Esophagus squamous epithelium (tissue), 5 donors: ENCODE measurements around the gene NADK2. TPM values are rescaled to one million over a fixed set of nuclear protein-coding genes. Genes with fewer than 3 reads are reported as not detected.

ENCODE experiments used
- DNase-seq: peaks from one replicate; lab custom pipeline; 2025; lab: John Stamatoyannopoulos, UW
- H3K27ac ChIP-seq, 4 donors: fragments of 200-600 bp; sonication (generic); one replicate each; pipeline ENCODE4 v1.5.1; 2016 to 2019; ENCODE audit warnings: mild to moderate bottlenecking in 1 of 4
- H3K27me3 ChIP-seq, 4 donors: fragments of 200-600 bp; sonication (generic); 1 replicate in 3 of 4; 2 replicates in 1 of 4; pipeline versions ENCODE4 v1.5.1 to v1.6.0; 2017 to 2021; ENCODE audit warnings: antibody characterized with exemption in 1 of 4
- H3K36me3 ChIP-seq, 3 donors: fragments of 200-600 bp; sonication (generic); one replicate each; pipeline ENCODE4 v1.5.1; 2016 to 2019
- H3K4me1 ChIP-seq, 3 donors: fragments of 200-600 bp; sonication (generic); one replicate each; pipeline ENCODE4 v1.5.1; 2017 to 2019
- H3K4me3 ChIP-seq, 4 donors: fragments of 200-600 bp; sonication (generic); 1 replicate in 3 of 4; 2 replicates in 1 of 4; pipeline ENCODE4 v1.5.1; 2016 to 2019; ENCODE audit warnings: mild to moderate bottlenecking in 2 of 4, moderate library complexity in 1 of 4
- H3K9me3 ChIP-seq, 3 donors: fragments of 200-600 bp; sonication (generic); one replicate each; pipeline ENCODE4 v1.5.1; 2016 to 2019
- POLR2A ChIP-seq, 4 donors: fragments of 450-650 bp; IDR thresholded peaks; one replicate each; pipeline ENCODE4 v1.6.1; 2017; ENCODE audit warnings: antibody characterized with exemption in 4 of 4, mild to moderate bottlenecking in 4 of 4, moderate library complexity in 3 of 4
- WGBS, 2 donors: methylation state at CpG; one replicate each; pipeline ENCODE4 v1.1.5; 2018; 5-methylcytosine and 5-hydroxymethylcytosine counted together
- intact Hi-C: fragments of 100-400 bp; cut with DNase I; formaldehyde crosslinking; loops from one replicate; pipeline ENCODE4 v1.15.0; 2022
- total RNA-seq, 4 donors: library from RNA; depleted of rRNA; stranded (reverse); fragments of >200 nt; gene quantifications; one replicate each; pipeline ENCODE4 v1.1.0, GENCODE V29; 2016
- TF ChIP-seq, protein P1 (sequence below), 6 experiments: fragments of 450-650 bp in 4 of 6; fragments of 200-600 bp in 2 of 6; sonication (generic) in 2 of 6; IDR thresholded peaks; one replicate each; pipeline ENCODE4 v1.5.1; 2016 to 2019; ENCODE audit warnings: antibody characterized with exemption in 6 of 6, mild to moderate bottlenecking in 4 of 6, moderate library complexity in 4 of 6
- donor health status: DM: yes; HTN: yes; CAD: no.

Gene NADK2
- total RNA-seq, 4 donors from 2014 or later: 9.0 to 19.6 (median 15.4) TPM

DNA sequence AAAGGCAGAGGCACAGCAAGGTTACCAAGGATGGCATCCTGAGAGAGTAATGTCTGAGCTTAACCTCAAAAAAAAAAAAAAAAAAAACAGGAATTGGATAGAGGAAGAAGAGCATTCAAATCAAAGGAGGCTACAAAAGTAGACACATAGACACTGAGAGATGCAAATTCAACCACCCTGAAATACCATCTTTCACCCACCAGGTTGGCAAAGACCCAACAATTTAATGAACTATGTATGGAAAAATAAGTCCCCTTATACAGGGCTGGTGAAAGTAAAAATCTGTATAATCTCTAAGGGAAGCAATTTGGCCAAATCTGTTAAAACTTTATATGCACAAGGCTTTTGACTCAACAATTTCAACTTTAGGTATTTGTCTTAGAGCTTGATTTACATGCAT lies 4.9 kb downstream of the NADK2 start:
- Histone ChIP-seq H3K27ac (no peak overlapping the region), H3K4me3 (no peak overlapping the region), H3K36me3 (no peaks in the 10 kb centered on the region), H3K27me3 (no peaks in the 10 kb centered on the region), H3K9me3 (no peaks in the 10 kb centered on the region), H3K4me1 (peaks cover 9 to 44% (median 12%) of the 10 kb centered on the region in 3 donors)
- DNase-seq: no peak
- TF ChIP-seq POLR2A (IDR thresholded peaks at IDR 0.05): no peak
- TF ChIP-seq, protein P1, sequence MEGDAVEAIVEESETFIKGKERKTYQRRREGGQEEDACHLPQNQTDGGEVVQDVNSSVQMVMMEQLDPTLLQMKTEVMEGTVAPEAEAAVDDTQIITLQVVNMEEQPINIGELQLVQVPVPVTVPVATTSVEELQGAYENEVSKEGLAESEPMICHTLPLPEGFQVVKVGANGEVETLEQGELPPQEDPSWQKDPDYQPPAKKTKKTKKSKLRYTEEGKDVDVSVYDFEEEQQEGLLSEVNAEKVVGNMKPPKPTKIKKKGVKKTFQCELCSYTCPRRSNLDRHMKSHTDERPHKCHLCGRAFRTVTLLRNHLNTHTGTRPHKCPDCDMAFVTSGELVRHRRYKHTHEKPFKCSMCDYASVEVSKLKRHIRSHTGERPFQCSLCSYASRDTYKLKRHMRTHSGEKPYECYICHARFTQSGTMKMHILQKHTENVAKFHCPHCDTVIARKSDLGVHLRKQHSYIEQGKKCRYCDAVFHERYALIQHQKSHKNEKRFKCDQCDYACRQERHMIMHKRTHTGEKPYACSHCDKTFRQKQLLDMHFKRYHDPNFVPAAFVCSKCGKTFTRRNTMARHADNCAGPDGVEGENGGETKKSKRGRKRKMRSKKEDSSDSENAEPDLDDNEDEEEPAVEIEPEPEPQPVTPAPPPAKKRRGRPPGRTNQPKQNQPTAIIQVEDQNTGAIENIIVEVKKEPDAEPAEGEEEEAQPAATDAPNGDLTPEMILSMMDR (IDR thresholded peaks at IDR 0.05): no peak
- intact Hi-C loops: no loop called here

DNA sequence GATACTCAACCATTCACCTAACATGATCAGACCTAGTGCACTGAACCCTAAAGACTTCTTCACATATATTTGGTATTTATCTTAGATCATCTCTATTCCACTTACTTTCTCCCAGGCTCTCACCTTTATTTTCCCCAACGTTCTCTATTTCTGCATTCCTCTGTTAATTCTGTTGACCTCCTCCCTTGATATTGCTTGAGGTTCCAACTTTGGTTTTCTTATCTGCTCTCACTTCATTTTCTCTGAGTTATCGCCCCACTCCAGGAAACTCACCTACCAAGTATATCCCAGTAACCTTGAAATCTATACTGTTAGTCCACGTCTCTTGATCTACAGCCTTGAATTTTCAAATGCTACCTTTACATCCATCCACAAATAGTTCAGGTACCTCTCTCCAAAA lies 9.2 kb downstream of the NADK2 start:
- no peak overlapping the region for H3K27ac ChIP-seq
- DNase-seq: no peak
- H3K9me3 ChIP-seq: no peaks in the 10 kb centered on the region
- no peak overlapping the region for H3K4me3 ChIP-seq
- 89 to 90% methylated on average over 3 of the region's 3 CpGs for WGBS, 2 donors
- H3K4me1 ChIP-seq: peaks cover 0 to 17% (median 0%) of the 10 kb centered on the region in 3 donors
- H3K27me3 ChIP-seq: no peaks in the 10 kb centered on the region
- no peaks in the 10 kb centered on the region for H3K36me3 ChIP-seq
- intact Hi-C loops: no loop called here
- TF ChIP-seq, protein P1 (IDR thresholded peaks at IDR 0.05): no peak
- TF ChIP-seq POLR2A (IDR thresholded peaks at IDR 0.05): no peak

DNA sequence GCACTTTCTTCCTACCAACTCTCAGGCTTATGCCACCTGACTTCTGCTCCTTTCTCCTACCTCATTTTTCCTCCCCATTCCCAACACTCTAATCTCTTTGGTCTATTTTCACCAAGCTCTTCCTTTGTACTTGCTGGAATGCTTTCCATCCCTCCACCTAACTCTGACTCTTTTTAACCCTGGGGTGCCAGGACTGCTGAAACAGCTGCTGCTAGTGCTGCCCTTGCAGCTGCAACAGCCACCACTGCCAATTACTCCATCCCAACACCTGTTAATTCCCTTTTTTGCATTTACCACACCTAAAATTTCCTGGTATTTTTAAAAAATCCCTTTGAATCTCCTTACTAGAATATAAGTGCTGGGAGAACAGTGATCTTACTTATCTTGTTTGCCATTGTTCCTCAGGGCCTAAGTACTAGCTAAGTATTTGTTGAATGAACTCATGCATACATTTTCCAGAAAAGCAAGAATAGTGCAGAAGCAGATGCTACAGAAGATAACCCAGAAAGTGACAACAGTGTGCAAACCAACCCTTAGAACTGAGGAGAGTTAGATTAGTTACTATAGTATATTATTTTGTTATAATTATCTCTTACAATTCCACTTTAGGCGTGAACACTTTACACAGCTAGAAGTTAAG lies 11.5 kb downstream of the NADK2 start:
- DNase-seq: no peak
- H3K4me3 ChIP-seq: no peak overlapping the region
- intact Hi-C loops: no loop called here
- TF ChIP-seq, protein P1 (IDR thresholded peaks at IDR 0.05): no peak
- TF ChIP-seq POLR2A (IDR thresholded peaks at IDR 0.05): no peak
- H3K9me3 ChIP-seq: no peaks in the 10 kb centered on the region
- peaks cover 0 to 8% (median 0%) of the 10 kb centered on the region in 3 donors for H3K4me1 ChIP-seq
- H3K27me3 ChIP-seq: no peaks in the 10 kb centered on the region
- 86 to 93% methylated on average over 1 of the region's 1 CpG for WGBS, 2 donors
- peaks cover 0 to 10% (median 0%) of the 10 kb centered on the region in 3 donors for H3K36me3 ChIP-seq
- no peak overlapping the region for H3K27ac ChIP-seq

DNA sequence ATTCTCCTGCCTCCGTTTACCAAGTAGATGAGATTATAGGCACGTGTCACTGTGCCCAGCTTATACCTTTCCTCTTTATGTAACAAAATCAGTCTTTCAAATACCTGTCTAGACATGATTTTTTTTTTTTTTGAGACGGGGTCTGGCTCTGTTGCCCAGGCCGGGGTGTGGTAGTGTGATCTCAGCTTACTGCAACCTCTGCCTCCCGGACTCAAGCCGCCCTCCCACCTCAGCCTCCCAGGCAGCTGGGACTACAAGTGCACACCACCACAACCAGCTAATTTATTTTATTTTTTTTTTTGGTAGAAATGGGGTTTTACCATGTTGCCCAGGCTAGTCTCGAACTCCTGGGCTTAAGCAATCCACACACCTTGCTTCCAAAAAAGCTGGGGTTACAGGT lies 13.2 kb downstream of the NADK2 start:
- WGBS, 2 donors: 91 to 93% methylated on average over 7 of the region's 7 CpGs
- H3K4me1 ChIP-seq: peaks cover 0 to 8% (median 0%) of the 10 kb centered on the region in 3 donors
- DNase-seq: no peak

DNA sequence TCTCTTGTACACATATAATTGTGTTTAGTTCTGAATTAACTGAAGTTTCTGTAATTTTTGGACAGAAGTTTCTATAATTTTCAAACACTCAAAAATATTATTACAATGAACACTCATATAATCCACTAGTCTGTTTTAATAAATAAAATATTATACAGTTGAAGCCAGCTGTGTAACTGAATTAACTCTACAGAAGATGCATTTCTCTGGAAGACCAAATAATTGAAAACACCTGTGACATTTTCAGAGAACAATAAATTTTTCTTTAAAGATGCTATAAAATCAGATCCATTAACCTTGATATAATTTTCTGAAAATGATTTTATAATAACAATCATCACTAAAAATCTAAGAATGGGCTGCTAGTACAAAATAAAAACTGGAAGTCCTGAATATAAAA lies 14.7 kb downstream of the NADK2 start:
- Histone ChIP-seq H3K27me3 (no peaks in the 10 kb centered on the region), H3K27ac (no peak overlapping the region), H3K9me3 (no peaks in the 10 kb centered on the region), H3K36me3 (peaks cover 0 to 43% (median 0%) of the 10 kb centered on the region in 3 donors), H3K4me3 (no peak overlapping the region), H3K4me1 (peaks cover 0 to 8% (median 0%) of the 10 kb centered on the region in 3 donors)
- DNase-seq: no peak
- TF ChIP-seq, protein P1 (IDR thresholded peaks at IDR 0.05): no peak
- intact Hi-C loops: no loop called here

More for the DNA sequence above, 13.2 kb downstream of the NADK2 start:
- Histone ChIP-seq H3K36me3 (peaks cover 0 to 28% (median 0%) of the 10 kb centered on the region in 3 donors), H3K27me3 (no peaks in the 10 kb centered on the region), H3K4me3 (no peak overlapping the region), H3K27ac (no peak overlapping the region), H3K9me3 (no peaks in the 10 kb centered on the region)
- no peak for TF ChIP-seq POLR2A (IDR thresholded peaks at IDR 0.05)
- TF ChIP-seq, protein P1 (IDR thresholded peaks at IDR 0.05): no peak
- intact Hi-C loops: no loop called here
